ENCODE measurements around the gene LIPF.

DNA sequence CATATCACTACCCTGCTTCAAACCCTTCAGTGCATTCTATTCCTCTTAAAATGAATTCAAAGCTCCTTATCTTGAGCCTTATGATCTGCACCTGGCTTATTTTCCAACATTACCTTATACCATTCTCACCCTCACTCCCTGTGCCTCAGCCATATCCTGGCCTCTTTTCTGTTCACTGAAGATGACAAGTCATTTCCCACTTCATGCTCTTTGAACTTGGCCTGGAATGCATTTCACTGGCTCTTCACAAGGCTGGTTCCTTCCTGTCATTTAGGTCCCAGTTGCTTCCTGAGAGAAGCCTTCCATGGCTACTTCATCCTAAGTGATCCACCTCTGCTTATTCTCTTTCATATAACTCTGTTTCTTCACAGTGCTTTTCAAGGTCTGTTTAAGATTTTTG lies 3.2 kb upstream of the LIPF start:
- TF ChIP-seq POLR2A (IDR thresholded peaks at IDR 0.05; ENCODE audit: low read depth, low read length) (no peak), POLR2AphosphoS5 (IDR thresholded peaks at IDR 0.05; ENCODE audit: low read depth, low read length) (no peak), TAF1 (IDR thresholded peaks at IDR 0.05; ENCODE audit: low read depth, low read length) (no peak), POU2F2 (IDR thresholded peaks at IDR 0.05; ENCODE audit: low read depth, low read length) (no peak)

All from GM12891 (cell line).